GM19452 (cell line): ENCODE measurements around the gene PEAK3.

Experiments used
- ATAC-seq: cut with Tn5 transposase; IDR thresholded peaks from one replicate; pipeline ENCODE4 v1.9.1; 2021; ENCODE audit not compliant: unreplicated experiment

The PEAK3 gene

GRCh38 chr19:2251106-2252054 lies 30.6 kb downstream of the PEAK3 start:
- ATAC-seq = no peak

GRCh38 chr19:2250766-2251105 lies 31.2 kb downstream of the PEAK3 start:
- no peak for ATAC-seq

- no peak for ATAC-seq
Measured at GRCh38 chr19:2249880-2250765, 31.9 kb downstream of the PEAK3 start.

- ATAC-seq = no peak
Measured at GRCh38 chr19:2249010-2249866, 32.7 kb downstream of the PEAK3 start, which contains the start of gene AMH. AMH (plus strand) TSS chr19:2249323; CDS start chr19:2249333, 10 bp downstream.

- no peak for ATAC-seq
Measured at GRCh38 chr19:2248136-2249009, 33.6 kb downstream of the PEAK3 start.

GRCh38 chr19:2247433-2248101 lies 34.4 kb downstream of the PEAK3 start:
- ATAC-seq = no peak

- ATAC-seq = no peak
Measured at GRCh38 chr19:2246801-2247361, 35.1 kb downstream of the PEAK3 start.

- ATAC-seq = no peak
Measured at GRCh38 chr19:2246014-2246620, 35.9 kb downstream of the PEAK3 start.

GRCh38 chr19:2245273-2245672 lies 36.7 kb downstream of the PEAK3 start:
- ATAC-seq = no peak

- no peak for ATAC-seq
Measured at GRCh38 chr19:2244486-2244885, 37.5 kb downstream of the PEAK3 start.

- no peak for ATAC-seq
Measured at GRCh38 chr19:2244125-2244411, 37.9 kb downstream of the PEAK3 start.

- no peak for ATAC-seq
Measured at GRCh38 chr19:2243274-2244124, 38.5 kb downstream of the PEAK3 start.

GRCh38 chr19:2242816-2243215 lies 39.2 kb downstream of the PEAK3 start:
- ATAC-seq = no peak

GRCh38 chr19:2242092-2242537 lies 39.9 kb downstream of the PEAK3 start:
- ATAC-seq = no peak

GRCh38 chr19:2240881-2241760 lies 40.9 kb downstream of the PEAK3 start:
- no peak for ATAC-seq

GRCh38 chr19:2239771-2240770 lies 41.9 kb downstream of the PEAK3 start:
- no peak for ATAC-seq
